Ovary (tissue), 3 donors: ENCODE data around the gene NTRK2.

ENCODE experiments used
- CTCF ChIP-seq, 3 donors: fragments of 450-650 bp in 2 of 3; fragments of 200-600 bp in 1 of 3; IDR thresholded peaks; one replicate each; pipeline versions ENCODE4 v1.5.1 to v1.8.0; 2016 to 2022; ENCODE audit warnings: antibody characterized with exemption in 3 of 3, mild to moderate bottlenecking in 1 of 3
- EP300 ChIP-seq: sonication (generic); formaldehyde crosslinking; IDR thresholded peaks from one replicate; pipeline ENCODE4 v1.6.1; 2017; ENCODE audit warnings: antibody characterized with exemption
- POLR2A ChIP-seq: fragments of 450-650 bp; IDR thresholded peaks from one replicate; pipeline ENCODE4 v1.6.1; 2017; ENCODE audit warnings: antibody characterized with exemption, mild to moderate bottlenecking, moderate library complexity
- donor health status: DM: no; HTN: no; CAD: no.

GRCh38 chr9:84937180-84937579 is 267.7 kb downstream of the NTRK2 start:
- no peak for TF ChIP-seq POLR2A
- no peak for TF ChIP-seq CTCF (IDR thresholded peaks at IDR 0.05)
- TF ChIP-seq EP300: no peak
